MM.1S (cell line): ENCODE results near the gene CD163.
"Not testable (repeated sequence)": the region's sequence is repeated elsewhere in the genome, so short reads cannot be mapped to it uniquely, and the experiment has no call there.

Experiments used
- DNase-seq: peaks from one replicate; pipeline ENCODE4 v3.0.0-alpha.2; 2015
- H2AFZ ChIP-seq: fragments of 300-600 bp; sonication (generic); 2 replicates; pipeline ENCODE4 v1.6.0; 2016; ENCODE audit warnings: antibody characterized with exemption, low read length
- H3F3A ChIP-seq: fragments of 300-600 bp; sonication (generic); 2 replicates; pipeline ENCODE4 v1.6.1; 2016; ENCODE audit warnings: mild to moderate bottlenecking, antibody characterized with exemption, low read length, moderate library complexity, mixed read lengths; ENCODE audit not compliant: insufficient read depth
- H3K27ac ChIP-seq: fragments of 300-600 bp; sonication (generic); 2 replicates; pipeline ENCODE4 v1.5.1; 2016; ENCODE audit warnings: mild to moderate bottlenecking, low read length
- H3K27me3 ChIP-seq: fragments of 300-600 bp; sonication (generic); replicated peaks from 2 replicates; pipeline ENCODE4 v1.6.0; 2016; ENCODE audit warnings: low read length; ENCODE audit not compliant: insufficient read depth
- H3K36me3 ChIP-seq: fragments of 300-600 bp; sonication (generic); replicated peaks from 2 replicates; pipeline ENCODE4 v1.6.1; 2016; ENCODE audit warnings: mild to moderate bottlenecking, low read length, mixed read lengths; ENCODE audit not compliant: insufficient read depth
- H3K4me1 ChIP-seq: fragments of 300-600 bp; sonication (generic); 2 replicates; pipeline ENCODE4 v1.6.1; 2016; ENCODE audit warnings: low read length, mixed read lengths
- H3K4me2 ChIP-seq: fragments of 300-600 bp; sonication (generic); 2 replicates; pipeline ENCODE4 v1.6.0; 2016; ENCODE audit warnings: low read depth, low read length
- H3K4me3 ChIP-seq: fragments of 300-600 bp; sonication (generic); 2 replicates; pipeline ENCODE4 v1.5.1; 2016; ENCODE audit warnings: low read length, mixed read lengths
- H3K79me2 ChIP-seq: fragments of 300-600 bp; sonication (generic); 2 replicates; pipeline ENCODE4 v1.6.1; 2016; ENCODE audit warnings: mixed run types, low read length, mixed read lengths
- H3K9ac ChIP-seq: fragments of 300-600 bp; sonication (generic); 2 replicates; pipeline ENCODE4 v1.6.1; 2016; ENCODE audit warnings: low read length, mixed read lengths
- H3K9me2 ChIP-seq: fragments of 300-600 bp; sonication (generic); replicated peaks from 2 replicates; pipeline ENCODE4 v1.6.1; 2016; ENCODE audit warnings: mild to moderate bottlenecking, low read length, mixed read lengths; ENCODE audit not compliant: insufficient read depth
- H3K9me3 ChIP-seq: fragments of 300-600 bp; sonication (generic); replicated peaks from 2 replicates; pipeline ENCODE4 v1.6.1; 2016; ENCODE audit warnings: mild to moderate bottlenecking, low read length, mixed read lengths; ENCODE audit not compliant: insufficient read depth
- H4K20me1 ChIP-seq: fragments of 300-600 bp; sonication (generic); 2 replicates; pipeline ENCODE4 v1.6.1; 2016; ENCODE audit warnings: mild to moderate bottlenecking, low read length, moderate library complexity, mixed read lengths; ENCODE audit not compliant: insufficient read depth
- EZH2 ChIP-seq: fragments of 300-600 bp; sonication (generic); optimal IDR thresholded peaks from 2 replicates; pipeline ENCODE3; 2017; ENCODE audit warnings: low read depth, mild to moderate bottlenecking, antibody characterized with exemption, low read length, mixed read lengths
- EZH2phosphoT487 ChIP-seq: fragments of 300-600 bp; sonication (generic); IDR thresholded peaks from 2 replicates; pipeline ENCODE4 v1.6.1; 2018; ENCODE audit warnings: antibody characterized with exemption, low read length
- TF ChIP-seq, protein P1 (sequence below): fragments of 300-600 bp; sonication (generic); IDR thresholded peaks from 2 replicates; pipeline ENCODE4 v1.5.1; 2016; ENCODE audit warnings: antibody characterized with exemption, low read length, mixed read lengths

Gene CD163

DNA sequence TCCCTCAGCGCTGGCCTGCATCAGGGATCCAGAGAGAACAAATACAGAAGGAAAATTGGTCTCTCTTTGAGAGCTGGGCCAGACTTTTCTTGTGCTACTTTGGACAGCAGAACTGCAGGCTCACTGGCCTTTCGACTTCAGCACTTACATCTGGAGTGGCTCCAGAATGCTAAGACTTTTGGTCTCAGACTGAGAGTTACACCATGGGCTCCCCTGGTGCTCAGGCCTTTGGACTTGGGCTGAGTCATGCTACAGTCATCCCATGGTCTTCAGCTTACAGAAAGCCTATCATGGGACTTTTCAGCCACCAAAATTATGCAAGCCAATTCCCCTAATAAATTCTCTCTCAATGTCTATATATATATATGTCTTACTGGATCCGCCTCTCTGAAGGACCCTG is 9.0 kb upstream of the CD163 start:
- H3K27me3 ChIP-seq, result no peaks in the 10 kb centered on the region
- TF ChIP-seq, protein P1, sequence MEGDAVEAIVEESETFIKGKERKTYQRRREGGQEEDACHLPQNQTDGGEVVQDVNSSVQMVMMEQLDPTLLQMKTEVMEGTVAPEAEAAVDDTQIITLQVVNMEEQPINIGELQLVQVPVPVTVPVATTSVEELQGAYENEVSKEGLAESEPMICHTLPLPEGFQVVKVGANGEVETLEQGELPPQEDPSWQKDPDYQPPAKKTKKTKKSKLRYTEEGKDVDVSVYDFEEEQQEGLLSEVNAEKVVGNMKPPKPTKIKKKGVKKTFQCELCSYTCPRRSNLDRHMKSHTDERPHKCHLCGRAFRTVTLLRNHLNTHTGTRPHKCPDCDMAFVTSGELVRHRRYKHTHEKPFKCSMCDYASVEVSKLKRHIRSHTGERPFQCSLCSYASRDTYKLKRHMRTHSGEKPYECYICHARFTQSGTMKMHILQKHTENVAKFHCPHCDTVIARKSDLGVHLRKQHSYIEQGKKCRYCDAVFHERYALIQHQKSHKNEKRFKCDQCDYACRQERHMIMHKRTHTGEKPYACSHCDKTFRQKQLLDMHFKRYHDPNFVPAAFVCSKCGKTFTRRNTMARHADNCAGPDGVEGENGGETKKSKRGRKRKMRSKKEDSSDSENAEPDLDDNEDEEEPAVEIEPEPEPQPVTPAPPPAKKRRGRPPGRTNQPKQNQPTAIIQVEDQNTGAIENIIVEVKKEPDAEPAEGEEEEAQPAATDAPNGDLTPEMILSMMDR, result no peak
- TF ChIP-seq EZH2 (no peak), EZH2phosphoT487 (no peak)
- H2AFZ ChIP-seq, result no peak overlapping the region
- H3K4me1 ChIP-seq, result no peaks in the 10 kb centered on the region
- H3K9me3 ChIP-seq, result no peaks in the 10 kb centered on the region
- H3K4me2 ChIP-seq, result no peak overlapping the region
- H3K79me2 ChIP-seq, result no peaks in the 10 kb centered on the region
- no peaks in the 10 kb centered on the region for H3F3A ChIP-seq
- H3K27ac ChIP-seq, result no peak overlapping the region
- H3K9me2 ChIP-seq, result no peaks in the 10 kb centered on the region
- no peak for DNase-seq
- no peak overlapping the region for H3K4me3 ChIP-seq
- H3K36me3 ChIP-seq, result no peaks in the 10 kb centered on the region
- no peaks in the 10 kb centered on the region for H4K20me1 ChIP-seq
- H3K9ac ChIP-seq, result no peak overlapping the region

DNA sequence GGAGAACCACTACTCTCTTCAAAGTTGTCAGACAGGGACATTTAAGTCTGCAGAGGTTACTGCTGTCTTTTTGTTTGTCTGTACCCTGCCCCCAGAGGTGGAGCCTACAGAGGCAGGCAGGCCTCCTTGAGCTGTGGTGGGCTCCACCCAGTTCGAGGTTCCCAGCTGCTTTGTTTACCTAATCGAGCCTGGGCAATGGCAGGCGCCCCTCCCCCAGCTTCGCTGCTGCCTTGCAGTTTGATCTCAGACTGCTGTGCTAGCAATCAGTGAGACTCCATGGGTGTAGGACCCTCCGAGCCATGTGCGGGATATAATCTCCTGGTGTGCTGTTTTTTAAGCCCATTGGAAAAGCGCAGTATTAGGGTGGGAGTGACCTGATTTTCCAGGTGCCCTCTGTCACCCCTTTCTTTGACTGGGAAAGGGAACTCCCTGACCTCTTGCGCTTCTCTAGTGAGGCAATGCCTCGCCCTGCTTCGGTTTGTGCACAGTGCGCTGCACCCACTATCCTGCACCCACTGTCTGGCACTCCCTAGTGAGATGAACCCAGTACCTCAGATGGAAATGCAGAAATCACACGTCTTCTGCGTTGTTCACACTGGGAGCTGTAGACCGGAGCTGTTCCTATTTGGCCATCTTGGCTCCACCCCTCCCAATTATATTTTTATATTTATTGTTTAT is 6.4 kb upstream of the CD163 start:
- not testable (repeated sequence) for H3K9me2 ChIP-seq, H3K4me3 ChIP-seq, H3K79me2 ChIP-seq, H3F3A ChIP-seq, H3K27ac ChIP-seq, H4K20me1 ChIP-seq, H3K9ac ChIP-seq, DNase-seq, H3K4me1 ChIP-seq, H2AFZ ChIP-seq, H3K4me2 ChIP-seq, H3K36me3 ChIP-seq, H3K9me3 ChIP-seq, H3K27me3 ChIP-seq

DNA sequence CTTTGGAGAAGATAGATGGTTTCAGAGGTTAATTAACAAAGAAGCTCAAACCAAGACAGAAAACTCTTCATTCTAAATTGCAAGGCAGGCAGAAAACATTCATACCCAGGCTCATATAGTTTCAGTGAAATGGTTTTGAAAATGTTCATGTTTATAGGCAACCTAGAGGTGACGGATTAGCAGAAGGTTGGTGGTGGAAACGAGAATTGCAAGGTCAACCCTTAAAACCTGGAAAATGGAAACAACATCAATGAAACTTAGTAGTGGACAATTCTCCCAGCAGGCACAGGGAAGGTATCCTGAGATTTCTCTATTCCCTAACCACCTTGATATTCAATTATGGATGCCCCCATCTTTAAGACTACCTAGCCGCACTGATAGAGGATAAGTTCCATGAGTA is 965 bp downstream of the CD163 start:
- Histone ChIP-seq H3K27me3 (no peaks in the 10 kb centered on the region), H3K9me2 (no peaks in the 10 kb centered on the region), H3K9ac (no peak overlapping the region), H3K27ac (no peak overlapping the region), H4K20me1 (no peaks in the 10 kb centered on the region), H3F3A (no peaks in the 10 kb centered on the region), H3K4me3 (no peak overlapping the region), H3K9me3 (no peaks in the 10 kb centered on the region), H3K4me2 (no peak overlapping the region), H2AFZ (no peak overlapping the region), H3K79me2 (no peaks in the 10 kb centered on the region), H3K4me1 (no peaks in the 10 kb centered on the region), H3K36me3 (no peaks in the 10 kb centered on the region)
- DNase-seq, result no peak
- TF ChIP-seq EZH2phosphoT487, result no peak
- TF ChIP-seq, protein P1, result no peak
- no peak for TF ChIP-seq EZH2

DNA sequence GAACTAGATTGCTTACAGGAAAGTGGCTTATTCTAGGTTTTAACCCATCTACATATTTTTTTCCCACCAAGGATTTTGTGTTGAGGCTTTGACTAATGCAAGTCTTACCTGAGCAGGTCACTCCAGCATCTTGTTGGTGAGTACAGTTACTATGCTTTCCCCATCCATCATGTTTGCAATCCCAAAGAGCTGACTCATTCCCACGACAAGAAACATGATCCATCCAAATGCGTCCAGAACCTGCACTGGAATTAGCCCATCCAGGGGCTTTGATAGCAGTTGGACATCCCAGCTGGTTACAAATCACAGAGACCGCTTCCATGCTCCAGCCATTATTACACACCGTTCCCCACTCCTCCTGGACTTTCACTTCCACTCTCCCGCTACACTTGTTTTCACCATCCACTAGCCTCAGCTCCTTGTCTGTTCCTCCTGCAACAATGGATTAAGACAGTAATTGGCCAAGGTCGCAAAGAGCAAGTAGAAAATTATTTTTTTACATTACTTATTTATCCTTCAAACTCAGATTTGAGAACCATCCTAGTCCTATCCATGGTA is 2.5 kb downstream of the CD163 start:
- no peaks in the 10 kb centered on the region for H3K27me3 ChIP-seq
- no peaks in the 10 kb centered on the region for H3K9me3 ChIP-seq
- TF ChIP-seq EZH2phosphoT487 (no peak), EZH2 (no peak)
- TF ChIP-seq, protein P1, result no peak
- no peak for DNase-seq
- H3K9me2 ChIP-seq, result no peaks in the 10 kb centered on the region
- no peak overlapping the region for H2AFZ ChIP-seq
- H3F3A ChIP-seq, result no peaks in the 10 kb centered on the region
- H3K9ac ChIP-seq, result no peak overlapping the region
- no peak overlapping the region for H3K4me3 ChIP-seq
- H4K20me1 ChIP-seq, result no peaks in the 10 kb centered on the region
- H3K36me3 ChIP-seq, result no peaks in the 10 kb centered on the region
- H3K4me2 ChIP-seq, result no peak overlapping the region
- H3K4me1 ChIP-seq, result no peaks in the 10 kb centered on the region
- no peaks in the 10 kb centered on the region for H3K79me2 ChIP-seq
- H3K27ac ChIP-seq, result no peak overlapping the region
